Right cardiac atrium (tissue), 5 donors: ENCODE data around the gene ZNF655. TPM values are rescaled to one million over a fixed set of nuclear protein-coding genes. Genes with fewer than 3 reads are reported as not detected.

ENCODE experiments used
- ATAC-seq, 2 donors: fragments of 200-7000 bp; cut with Tn5 transposase; one replicate each; pipeline versions ENCODE4 v1.8.0 to v1.9.1; 2020; ENCODE audit warnings: moderate library complexity in 2 of 2, mild to moderate bottlenecking in 1 of 2
- DNase-seq, 3 donors: peaks; one replicate each; pipeline ENCODE4 v3.0.0-alpha.2; 2020
- H3K27ac ChIP-seq: one replicate; pipeline ENCODE4 v1.5.1; 2013; ENCODE audit warnings: mild to moderate bottlenecking, low read length, control low read depth, moderate library complexity
- H3K27me3 ChIP-seq: one replicate; pipeline ENCODE4 v1.6.1; 2013; ENCODE audit not compliant: control insufficient read depth, insufficient read depth
- H3K4me1 ChIP-seq: one replicate; pipeline ENCODE4 v1.6.1; 2013; ENCODE audit warnings: low read length; ENCODE audit not compliant: control insufficient read depth, insufficient read depth
- H3K4me3 ChIP-seq: one replicate; pipeline ENCODE4 v1.5.1; 2013; ENCODE audit warnings: low read length, control low read depth
- H3K9me3 ChIP-seq: one replicate; pipeline ENCODE4 v1.6.1; 2013; ENCODE audit warnings: low read length; ENCODE audit not compliant: control insufficient read depth
- WGBS: extraction: QIAGEN DNeasy Blood & Tissue Kit; methylation state at CpG from one replicate; pipeline ENCODE4 v1.1.7; 2013; 5-methylcytosine and 5-hydroxymethylcytosine counted together
- intact Hi-C, 4 donors: fragments of 100-400 bp; cut with DNase I; formaldehyde crosslinking; loops; one replicate each; pipeline versions ENCODE4 v1.11.0 to v1.14.0; 2022 to 2023
- polyA plus RNA-seq: library from polyadenylated mRNA; stranded (reverse); fragments of 200-250 nt; gene quantifications from one replicate; pipeline ENCODE4 v1.2.3, GENCODE V29; 2013
- total RNA-seq, 4 donors: library from RNA; stranded (reverse); fragmentation: NEBNext Ultra II Directional; extraction: Animal tissue kit (Norgen Biotek cat#: 25700); gene quantifications; one replicate each; pipeline ENCODE4 v1.2.1, GENCODE V29; 2021
- donor health status: healthy with polysubstance abuse.
- donor health status: DM: no; HTN: yes; CAD: no.
- donor health status: DM: no; HTN: no; CAD: no.
- donor health status: DM: no; HTN: yes; CAD: no; lungs with severe emphysema.
- donor health status: DM: yes; HTN: yes; CAD: no.

ZNF655 gene
- total and polyA plus RNA-seq, 5 donors = 31.5 to 45.5 (median 38.7) TPM

GRCh38 chr7:99605527-99605926, 47.1 kb downstream of the ZNF655 start:
- Histone ChIP-seq H3K27me3 (no peaks in the 10 kb centered on the region), H3K27ac (no peak overlapping the region), H3K9me3 (no peaks in the 10 kb centered on the region), H3K4me1 (no peaks in the 10 kb centered on the region), H3K4me3 (no peak overlapping the region)
- no peak for ATAC-seq
- intact Hi-C loops = no loop called here
- no peak for DNase-seq
- WGBS = 92% methylated on average over 7 of the region's 7 CpGs

GRCh38 chr7:99606531-99606930, 48.1 kb downstream of the ZNF655 start:
- WGBS = 73% methylated on average over 8 of the region's 8 CpGs

GRCh38 chr7:99607548-99607947, 49.1 kb downstream of the ZNF655 start:
- ATAC-seq = no peak
- Histone ChIP-seq H3K9me3 (no peaks in the 10 kb centered on the region), H3K27me3 (no peaks in the 10 kb centered on the region), H3K4me1 (no peaks in the 10 kb centered on the region), H3K4me3 (no peak overlapping the region), H3K27ac (no peak overlapping the region)
- intact Hi-C loops = no loop called here
- no peak for DNase-seq
- 74% methylated on average over 9 of the region's 9 CpGs for WGBS

More at GRCh38 chr7:99606531-99606930, 48.1 kb downstream of the ZNF655 start:
- Histone ChIP-seq H3K4me3 (no peak overlapping the region), H3K27me3 (no peaks in the 10 kb centered on the region), H3K4me1 (no peaks in the 10 kb centered on the region), H3K27ac (no peak overlapping the region), H3K9me3 (no peaks in the 10 kb centered on the region)
- ATAC-seq (no peak), DNase-seq (no peak)
- intact Hi-C loops = no loop called here

GRCh38 chr7:99614495-99614894, 56.1 kb downstream of the ZNF655 start:
- Histone ChIP-seq H3K27ac (no peak overlapping the region), H3K4me1 (peaks cover 5% of the 10 kb centered on the region), H3K27me3 (no peaks in the 10 kb centered on the region), H3K4me3 (no peak overlapping the region), H3K9me3 (no peaks in the 10 kb centered on the region)
- intact Hi-C loops = no loop called here
- WGBS = 67% methylated on average over 3 of the region's 3 CpGs
- no peak for DNase-seq
- ATAC-seq = no peak

GRCh38 chr7:99615989-99616358, 57.5 kb downstream of the ZNF655 start:
- 86% methylated on average over 5 of the region's 5 CpGs for WGBS
- ATAC-seq (no peak), DNase-seq (no peak)
- Histone ChIP-seq H3K4me3 (peak overlapping the region; percentile 80), H3K27me3 (no peaks in the 10 kb centered on the region), H3K27ac (no peak overlapping the region), H3K9me3 (no peaks in the 10 kb centered on the region), H3K4me1 (peaks cover 5% of the 10 kb centered on the region)
- intact Hi-C loops = no loop called here

GRCh38 chr7:99616359-99617191, 58.1 kb downstream of the ZNF655 start, which contains the start of gene ZSCAN25:
Gene ZSCAN25 (plus strand): TSS chr7:99616946. CDS start chr7:99619607, 2,661 bp downstream.
- Histone ChIP-seq H3K4me1 (peaks cover 5% of the 10 kb centered on the region), H3K27me3 (no peaks in the 10 kb centered on the region), H3K4me3 (peak within 1 kb of the TSS; percentile 80), H3K9me3 (no peaks in the 10 kb centered on the region), H3K27ac (peak within 1 kb of the TSS; percentile 60)
- DNase-seq (peak; percentile 90 to 95 (median 95)), ATAC-seq (peak; percentile 97 to 98)
- intact Hi-C loops = no loop called here
- WGBS = under 1% methylated on average over 60 of the region's 60 CpGs

GRCh38 chr7:99617192-99617781, 58.8 kb downstream of the ZNF655 start:
- no peaks in the 10 kb centered on the region for H3K27me3 ChIP-seq
- no peak for ATAC-seq
- peak overlapping the region; percentile 80 for H3K4me3 ChIP-seq
- H3K27ac ChIP-seq = peak overlapping the region; percentile 60
- WGBS = 19% methylated on average over 22 of the region's 22 CpGs
- H3K4me1 ChIP-seq = peaks cover 5% of the 10 kb centered on the region
- intact Hi-C loops = no loop called here
- peak in 1 of 3 donors; percentile 24 for DNase-seq
- H3K9me3 ChIP-seq = no peaks in the 10 kb centered on the region

GRCh38 chr7:99618726-99619125, 60.3 kb downstream of the ZNF655 start:
- H3K9me3 ChIP-seq = no peaks in the 10 kb centered on the region
- no peaks in the 10 kb centered on the region for H3K27me3 ChIP-seq
- intact Hi-C loops = no loop called here
- DNase-seq (no peak), ATAC-seq (no peak)
- H3K4me1 ChIP-seq = peaks cover 5% of the 10 kb centered on the region
- no peak overlapping the region for H3K4me3 ChIP-seq
- WGBS = 88% methylated on average over 3 of the region's 3 CpGs
- H3K27ac ChIP-seq = no peak overlapping the region

DNA sequence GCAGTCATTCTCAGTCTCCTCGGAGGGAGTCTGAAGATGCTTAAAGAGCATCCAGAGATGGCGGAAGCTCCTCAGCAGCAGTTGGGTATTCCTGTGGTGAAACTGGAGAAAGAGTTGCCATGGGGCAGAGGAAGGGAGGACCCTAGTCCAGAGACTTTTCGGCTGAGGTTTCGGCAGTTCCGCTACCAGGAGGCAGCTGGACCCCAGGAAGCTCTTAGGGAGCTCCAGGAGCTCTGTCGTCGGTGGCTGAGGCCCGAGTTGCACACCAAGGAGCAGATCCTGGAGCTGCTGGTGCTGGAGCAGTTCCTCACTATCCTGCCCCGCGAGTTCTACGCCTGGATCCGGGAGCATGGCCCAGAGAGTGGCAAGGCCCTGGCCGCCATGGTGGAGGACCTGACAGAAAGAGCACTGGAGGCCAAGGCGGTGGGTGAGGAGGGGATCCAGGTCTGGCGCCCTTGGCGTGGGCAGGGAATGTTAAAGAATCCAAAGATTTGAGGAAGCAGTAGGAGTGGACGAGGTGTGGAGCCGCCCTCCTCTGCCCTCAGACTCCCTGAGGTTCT, 61.2 kb downstream of the ZNF655 start:
- H3K9me3 ChIP-seq = no peaks in the 10 kb centered on the region
- no peaks in the 10 kb centered on the region for H3K27me3 ChIP-seq
- peaks cover 5% of the 10 kb centered on the region for H3K4me1 ChIP-seq
- intact Hi-C loops = no loop called here
- no peak for ATAC-seq
- no peak overlapping the region for H3K27ac ChIP-seq
- no peak overlapping the region for H3K4me3 ChIP-seq
- 95% methylated on average over 18 of the region's 18 CpGs for WGBS
- DNase-seq = peak in 1 of 3 donors; percentile 66

- 88% methylated on average over 5 of the region's 5 CpGs for WGBS
- ATAC-seq (no peak), DNase-seq (no peak)
- no peaks in the 10 kb centered on the region for H3K9me3 ChIP-seq
- intact Hi-C loops = no loop called here
- no peak overlapping the region for H3K4me3 ChIP-seq
- no peaks in the 10 kb centered on the region for H3K27me3 ChIP-seq
- H3K4me1 ChIP-seq = peaks cover 5% of the 10 kb centered on the region
- no peak overlapping the region for H3K27ac ChIP-seq
Measured at GRCh38 chr7:99621271-99621670, 62.8 kb downstream of the ZNF655 start.

- H3K9me3 ChIP-seq = no peaks in the 10 kb centered on the region
- H3K27me3 ChIP-seq = no peaks in the 10 kb centered on the region
- no peak for DNase-seq
- intact Hi-C loops = no loop called here
- peaks cover 2% of the 10 kb centered on the region for H3K4me1 ChIP-seq
- no peak overlapping the region for H3K27ac ChIP-seq
- H3K4me3 ChIP-seq = no peak overlapping the region
- 92% methylated on average over 10 of the region's 10 CpGs for WGBS
- ATAC-seq = no peak
Measured at GRCh38 chr7:99622596-99622995, 64.2 kb downstream of the ZNF655 start.
